ENCODE measurements around the gene AGAP2.
A peak's percentile ranks its signal among the peaks of the same experiment; 100 is the strongest.

The AGAP2 gene

GRCh38 chr12:57761391-57761998 lies 23.0 kb upstream of the AGAP2 start:
- no peak overlapping the region for H2AK5ac ChIP-seq (ENCODE audit: low read length)
- H2BK12ac ChIP-seq (ENCODE audit: low read length), result no peak overlapping the region
- no peak overlapping the region for H4K8ac ChIP-seq (ENCODE audit: low read depth, low read length)
- no peak overlapping the region for H3K23ac ChIP-seq (ENCODE audit: low read length)
- no peak overlapping the region for H3K4me3 ChIP-seq (ENCODE audit: low read depth, low read length)
- no peaks in the 10 kb centered on the region for H3K79me2 ChIP-seq (ENCODE audit: control insufficient read depth, insufficient read depth, low read length, poor library complexity)
- no peak overlapping the region for H3K4ac ChIP-seq (ENCODE audit: low read depth, low read length)
- H2AFZ ChIP-seq (ENCODE audit: insufficient read depth, low read length, poor library complexity), result no peak overlapping the region
- no peak overlapping the region for H3K14ac ChIP-seq (ENCODE audit: low read length)
- peaks cover 40% of the 10 kb centered on the region for H3K27me3 ChIP-seq (ENCODE audit: insufficient read depth, low read length)
- no peaks in the 10 kb centered on the region for H3K79me1 ChIP-seq (ENCODE audit: low read length)
- H3K27ac ChIP-seq (ENCODE audit: low read depth, low read length), result no peak overlapping the region
- H2BK5ac ChIP-seq (ENCODE audit: low read depth, low read length, poor library complexity), result no peak overlapping the region
- H3K9me3 ChIP-seq (ENCODE audit: insufficient read depth, low read depth, low read length), result peaks cover 6% of the 10 kb centered on the region
- no peak overlapping the region for H4K12ac ChIP-seq (ENCODE audit: low read depth, low read length)
- no CpG with 5 or more reads among the region's 4 CpGs for WGBS (ENCODE audit: extremely low coverage, insufficient coverage, insufficient read length)
- H3K4me2 ChIP-seq (ENCODE audit: low read length), result no peak overlapping the region
- H3K36me3 ChIP-seq (ENCODE audit: control insufficient read depth in 1 of 2, insufficient read depth in 2 of 2, low read length in 2 of 2), result no peaks in the 10 kb centered on the region
- no peak overlapping the region for H2BK120ac ChIP-seq (ENCODE audit: insufficient read depth, low read length, poor library complexity)
- no peak overlapping the region for H3K9ac ChIP-seq (ENCODE audit: low read length)
- no peak overlapping the region for H4K91ac ChIP-seq (ENCODE audit: low read depth, low read length)
- DNase-seq, result no peak
- H3K4me1 ChIP-seq (ENCODE audit: control insufficient read depth in 1 of 2, insufficient read depth in 2 of 2, low read length in 2 of 2), result peaks cover 13 to 18% of the 10 kb centered on the region in 2 experiments
- no peak overlapping the region for H3K18ac ChIP-seq (ENCODE audit: low read length)

- Histone ChIP-seq H2BK120ac (ENCODE audit: insufficient read depth, low read length, poor library complexity) (no peak overlapping the region), H3K14ac (ENCODE audit: low read length) (no peak overlapping the region), H3K9me3 (ENCODE audit: insufficient read depth, low read depth, low read length) (peaks cover 7% of the 10 kb centered on the region), H4K91ac (ENCODE audit: low read depth, low read length) (no peak overlapping the region), H2BK12ac (ENCODE audit: low read length) (no peak overlapping the region), H3K4me3 (ENCODE audit: low read depth, low read length) (no peak overlapping the region), H4K8ac (ENCODE audit: low read depth, low read length) (no peak overlapping the region), H3K27ac (ENCODE audit: low read depth, low read length) (no peak overlapping the region), H3K4ac (ENCODE audit: low read depth, low read length) (no peak overlapping the region), H2AK5ac (ENCODE audit: low read length) (no peak overlapping the region), H3K4me1 (ENCODE audit: control insufficient read depth in 1 of 2, insufficient read depth in 2 of 2, low read length in 2 of 2) (peaks cover 9 to 14% of the 10 kb centered on the region in 2 experiments), H3K18ac (ENCODE audit: low read length) (no peak overlapping the region), H3K79me2 (ENCODE audit: control insufficient read depth, insufficient read depth, low read length, poor library complexity) (no peaks in the 10 kb centered on the region), H4K12ac (ENCODE audit: low read depth, low read length) (no peak overlapping the region), H3K36me3 (ENCODE audit: control insufficient read depth in 1 of 2, insufficient read depth in 2 of 2, low read length in 2 of 2) (no peaks in the 10 kb centered on the region), H3K4me2 (ENCODE audit: low read length) (no peak overlapping the region), H3K27me3 (ENCODE audit: insufficient read depth, low read length) (peaks cover 40% of the 10 kb centered on the region), H3K9ac (ENCODE audit: low read length) (no peak overlapping the region), H3K79me1 (ENCODE audit: low read length) (no peaks in the 10 kb centered on the region), H2BK5ac (ENCODE audit: low read depth, low read length, poor library complexity) (no peak overlapping the region), H2AFZ (ENCODE audit: insufficient read depth, low read length, poor library complexity) (no peak overlapping the region), H3K23ac (ENCODE audit: low read length) (no peak overlapping the region)
- DNase-seq, result no peak
- no CpG with 5 or more reads among the region's 3 CpGs for WGBS (ENCODE audit: extremely low coverage, insufficient coverage, insufficient read length)
Observed at GRCh38 chr12:57760347-57760982, 21.9 kb upstream of the AGAP2 start.

GRCh38 chr12:57759360-57759980 lies 20.9 kb upstream of the AGAP2 start:
- no peak overlapping the region for H2AFZ ChIP-seq (ENCODE audit: insufficient read depth, low read length, poor library complexity)
- no peaks in the 10 kb centered on the region for H3K79me1 ChIP-seq (ENCODE audit: low read length)
- H3K18ac ChIP-seq (ENCODE audit: low read length), result no peak overlapping the region
- H3K27ac ChIP-seq (ENCODE audit: low read depth, low read length), result no peak overlapping the region
- no peak overlapping the region for H3K14ac ChIP-seq (ENCODE audit: low read length)
- H3K4ac ChIP-seq (ENCODE audit: low read depth, low read length), result no peak overlapping the region
- H2BK5ac ChIP-seq (ENCODE audit: low read depth, low read length, poor library complexity), result no peak overlapping the region
- H4K91ac ChIP-seq (ENCODE audit: low read depth, low read length), result no peak overlapping the region
- no peaks in the 10 kb centered on the region for H3K36me3 ChIP-seq (ENCODE audit: control insufficient read depth in 1 of 2, insufficient read depth in 2 of 2, low read length in 2 of 2)
- H4K8ac ChIP-seq (ENCODE audit: low read depth, low read length), result no peak overlapping the region
- H3K79me2 ChIP-seq (ENCODE audit: control insufficient read depth, insufficient read depth, low read length, poor library complexity), result no peaks in the 10 kb centered on the region
- H3K23ac ChIP-seq (ENCODE audit: low read length), result no peak overlapping the region
- DNase-seq, result peak in 1 of 2 donors; percentile 60
- H2AK5ac ChIP-seq (ENCODE audit: low read length), result no peak overlapping the region
- H3K4me3 ChIP-seq (ENCODE audit: low read depth, low read length), result no peak overlapping the region
- H3K27me3 ChIP-seq (ENCODE audit: insufficient read depth, low read length), result peaks cover 34% of the 10 kb centered on the region
- no peak overlapping the region for H4K12ac ChIP-seq (ENCODE audit: low read depth, low read length)
- no CpG with 5 or more reads among the region's 3 CpGs for WGBS (ENCODE audit: extremely low coverage, insufficient coverage, insufficient read length)
- H3K4me2 ChIP-seq (ENCODE audit: low read length), result no peak overlapping the region
- H3K9me3 ChIP-seq (ENCODE audit: insufficient read depth, low read depth, low read length), result peaks cover 5% of the 10 kb centered on the region
- no peak overlapping the region for H3K9ac ChIP-seq (ENCODE audit: low read length)
- peaks cover 2 to 7% of the 10 kb centered on the region in 2 experiments for H3K4me1 ChIP-seq (ENCODE audit: control insufficient read depth in 1 of 2, insufficient read depth in 2 of 2, low read length in 2 of 2)
- no peak overlapping the region for H2BK12ac ChIP-seq (ENCODE audit: low read length)
- no peak overlapping the region for H2BK120ac ChIP-seq (ENCODE audit: insufficient read depth, low read length, poor library complexity)

GRCh38 chr12:57758552-57759359 lies 20.2 kb upstream of the AGAP2 start:
- no peak overlapping the region for H2BK120ac ChIP-seq (ENCODE audit: insufficient read depth, low read length, poor library complexity)
- no peak overlapping the region for H2BK5ac ChIP-seq (ENCODE audit: low read depth, low read length, poor library complexity)
- H3K4me2 ChIP-seq (ENCODE audit: low read length), result no peak overlapping the region
- no peak overlapping the region for H2AK5ac ChIP-seq (ENCODE audit: low read length)
- peaks cover 30% of the 10 kb centered on the region for H3K27me3 ChIP-seq (ENCODE audit: insufficient read depth, low read length)
- H3K4me1 ChIP-seq (ENCODE audit: control insufficient read depth in 1 of 2, insufficient read depth in 2 of 2, low read length in 2 of 2), result peaks cover 2 to 8% of the 10 kb centered on the region in 2 experiments
- H4K12ac ChIP-seq (ENCODE audit: low read depth, low read length), result no peak overlapping the region
- H2AFZ ChIP-seq (ENCODE audit: insufficient read depth, low read length, poor library complexity), result no peak overlapping the region
- no peak overlapping the region for H2BK12ac ChIP-seq (ENCODE audit: low read length)
- no peaks in the 10 kb centered on the region for H3K36me3 ChIP-seq (ENCODE audit: control insufficient read depth in 1 of 2, insufficient read depth in 2 of 2, low read length in 2 of 2)
- H3K4ac ChIP-seq (ENCODE audit: low read depth, low read length), result no peak overlapping the region
- H4K91ac ChIP-seq (ENCODE audit: low read depth, low read length), result no peak overlapping the region
- DNase-seq, result no peak
- no peak overlapping the region for H3K27ac ChIP-seq (ENCODE audit: low read depth, low read length)
- no peaks in the 10 kb centered on the region for H3K79me2 ChIP-seq (ENCODE audit: control insufficient read depth, insufficient read depth, low read length, poor library complexity)
- no peak overlapping the region for H3K14ac ChIP-seq (ENCODE audit: low read length)
- H3K18ac ChIP-seq (ENCODE audit: low read length), result no peak overlapping the region
- H3K23ac ChIP-seq (ENCODE audit: low read length), result no peak overlapping the region
- no CpG with 5 or more reads among the region's 25 CpGs for WGBS (ENCODE audit: extremely low coverage, insufficient coverage, insufficient read length)
- H3K4me3 ChIP-seq (ENCODE audit: low read depth, low read length), result no peak overlapping the region
- H4K8ac ChIP-seq (ENCODE audit: low read depth, low read length), result no peak overlapping the region
- H3K9ac ChIP-seq (ENCODE audit: low read length), result no peak overlapping the region
- H3K79me1 ChIP-seq (ENCODE audit: low read length), result no peaks in the 10 kb centered on the region
- H3K9me3 ChIP-seq (ENCODE audit: insufficient read depth, low read depth, low read length), result peaks cover 5% of the 10 kb centered on the region

Measured in trophoblast cell (in vitro differentiated cells and primary cell).